SK-N-SH treated with all-trans-retinoic acid at 6 μM for 48 hours (cell line): ENCODE measurements around the gene SEPTIN5.

ENCODE experiments used
- ATAC-seq: fragments of 200-7000 bp; cut with Tn5 transposase; 3 replicates; pipeline ENCODE4 v1.9.1; 2020; ENCODE audit warnings: mild to moderate bottlenecking, moderate library complexity
- ARNTL ChIP-seq: fragments of 450-650 bp; formaldehyde crosslinking; IDR thresholded peaks from 2 replicates; pipeline ENCODE4 v1.5.0; 2020; ENCODE audit warnings: low read depth, mild to moderate bottlenecking, moderate library complexity, borderline replicate concordance
- BACH2 ChIP-seq: fragments of 250-450 bp; sonication (Bioruptor Pico); IDR thresholded peaks from 2 replicates; pipeline ENCODE4 v1.9.0; 2021; ENCODE audit warnings: mild to moderate bottlenecking, borderline replicate concordance
- CREB5 ChIP-seq: fragments of 250-450 bp; sonication (Bioruptor Pico); IDR thresholded peaks from 2 replicates; pipeline ENCODE4 v1.5.1; 2020; ENCODE audit warnings: low read depth, mild to moderate bottlenecking, moderate library complexity
- CSDC2 ChIP-seq: fragments of 250-450 bp; sonication (Bioruptor Pico); IDR thresholded peaks from 2 replicates; pipeline ENCODE4 v1.5.0; 2020; ENCODE audit warnings: mild to moderate bottlenecking, moderate library complexity
- ESRRG ChIP-seq: fragments of 250-450 bp; sonication (Bioruptor Pico); IDR thresholded peaks from 2 replicates; pipeline ENCODE4 v1.6.1; 2021; ENCODE audit warnings: mild to moderate bottlenecking
- GLIS3 ChIP-seq: fragments of 250-450 bp; sonication (Bioruptor Pico); IDR thresholded peaks from 2 replicates; pipeline ENCODE4 v1.5.0; 2020; ENCODE audit warnings: mild to moderate bottlenecking, moderate library complexity
- ISL1 ChIP-seq: fragments of 250-450 bp; sonication (Bioruptor Pico); IDR thresholded peaks from 2 replicates; pipeline ENCODE4 v2.1.2; 2022; ENCODE audit warnings: mild to moderate bottlenecking, moderate library complexity
- OSR1 ChIP-seq: fragments of 250-450 bp; sonication (Bioruptor Pico); IDR thresholded peaks from 2 replicates; pipeline ENCODE4 v1.8.0; 2022; ENCODE audit warnings: moderate library complexity, mild to moderate bottlenecking, inconsistent platforms
- PATZ1 ChIP-seq: fragments of 250-450 bp; sonication (Bioruptor Pico); IDR thresholded peaks from 2 replicates; pipeline ENCODE4 v1.8.0; 2020; ENCODE audit warnings: mild to moderate bottlenecking, moderate library complexity, borderline replicate concordance
- POU6F1 ChIP-seq: fragments of 250-450 bp; sonication (Bioruptor Pico); IDR thresholded peaks from 2 replicates; pipeline ENCODE4 v1.8.0; 2021; ENCODE audit warnings: low read depth, mild to moderate bottlenecking, moderate library complexity, borderline replicate concordance
- PPARA ChIP-seq: fragments of 250-450 bp; sonication (Bioruptor Pico); IDR thresholded peaks from 2 replicates; pipeline ENCODE4 v1.5.0; 2020; ENCODE audit warnings: mild to moderate bottlenecking, borderline replicate concordance
- RARB ChIP-seq: fragments of 250-450 bp; sonication (Bioruptor Pico); IDR thresholded peaks from 2 replicates; pipeline ENCODE4 v1.8.0; 2021; ENCODE audit warnings: mild to moderate bottlenecking, moderate library complexity
- SNAI2 ChIP-seq: fragments of 250-450 bp; sonication (Bioruptor Pico); IDR thresholded peaks from 2 replicates; pipeline ENCODE4 v1.5.0; 2020; ENCODE audit warnings: mild to moderate bottlenecking, moderate library complexity
- TCF4 ChIP-seq: fragments of 250-450 bp; sonication (Bioruptor Pico); IDR thresholded peaks from 2 replicates; pipeline ENCODE4 v1.8.0; 2021; ENCODE audit warnings: mild to moderate bottlenecking, moderate library complexity, borderline replicate concordance
- TSHZ2 ChIP-seq: fragments of 250-450 bp; sonication (Bioruptor Pico); IDR thresholded peaks from 2 replicates; pipeline ENCODE4 v1.5.0; 2020; ENCODE audit warnings: mild to moderate bottlenecking, moderate library complexity
- ZC3H10 ChIP-seq: fragments of 250-450 bp; sonication (Bioruptor Pico); IDR thresholded peaks from 2 replicates; pipeline ENCODE4 v1.5.1; 2021; ENCODE audit warnings: mild to moderate bottlenecking, moderate library complexity
- ZFP3 ChIP-seq: fragments of 250-450 bp; sonication (Bioruptor Pico); IDR thresholded peaks from 2 replicates; pipeline ENCODE4 v1.5.0; 2020; ENCODE audit warnings: mild to moderate bottlenecking, moderate library complexity
- ZFP30 ChIP-seq: fragments of 450-650 bp; formaldehyde crosslinking; IDR thresholded peaks from 2 replicates; pipeline ENCODE4 v1.5.0; 2022; ENCODE audit warnings: mild to moderate bottlenecking, moderate library complexity
- ZNF565 ChIP-seq: fragments of 450-650 bp; formaldehyde crosslinking; conservative IDR thresholded peaks from 2 replicates; pipeline ENCODE4 v1.5.0; 2020; ENCODE audit warnings: low read depth, mild to moderate bottlenecking, moderate library complexity
- ZNF70 ChIP-seq: fragments of 450-650 bp; formaldehyde crosslinking; IDR thresholded peaks from 2 replicates; pipeline ENCODE4 v1.5.0; 2020; ENCODE audit warnings: mild to moderate bottlenecking, moderate library complexity
- ZNF8 ChIP-seq: fragments of 450-650 bp; formaldehyde crosslinking; IDR thresholded peaks from 2 replicates; pipeline ENCODE4 v1.5.0; 2020; ENCODE audit warnings: mild to moderate bottlenecking, moderate library complexity

The SEPTIN5 gene

GRCh38 chr22:19707347-19708290 is 6.7 kb upstream of the SEPTIN5 start (continued):
- no peak for TF ChIP-seq ARNTL (CRISPR knock-in tag)

GRCh38 chr22:19708321-19709011 is 5.8 kb upstream of the SEPTIN5 start:
- TF ChIP-seq ZNF70 (CRISPR knock-in tag) (no peak), CSDC2 (no peak), PPARA (no peak), TSHZ2 (CRISPR knock-in tag) (no peak), SNAI2 (no peak), ISL1 (CRISPR knock-in tag) (no peak), RARB (CRISPR knock-in tag) (no peak), TCF4 (CRISPR knock-in tag) (no peak), GLIS3 (CRISPR knock-in tag) (no peak), PATZ1 (no peak), ESRRG (CRISPR knock-in tag) (no peak), ZC3H10 (CRISPR knock-in tag) (no peak)
- no peak for ATAC-seq

GRCh38 chr22:19709063-19709769 is 5.1 kb upstream of the SEPTIN5 start:
- no peak for ATAC-seq
- TF ChIP-seq ZFP30 (CRISPR knock-in tag) (no peak), PATZ1 (no peak), BACH2 (CRISPR knock-in tag) (no peak), ARNTL (CRISPR knock-in tag) (no peak), ZNF8 (CRISPR knock-in tag) (no peak), OSR1 (CRISPR knock-in tag) (no peak), PPARA (no peak), CREB5 (CRISPR knock-in tag) (no peak), TCF4 (CRISPR knock-in tag) (no peak), POU6F1 (CRISPR knock-in tag) (no peak), ISL1 (CRISPR knock-in tag) (no peak), TSHZ2 (CRISPR knock-in tag) (no peak), ZNF565 (CRISPR knock-in tag) (no peak), SNAI2 (no peak), ZFP3 (CRISPR knock-in tag) (no peak), ZNF70 (CRISPR knock-in tag) (no peak), ZC3H10 (CRISPR knock-in tag) (no peak)
